IMR-90 (cell line): ENCODE measurements around the gene ZNF580. TPM values are rescaled to one million over a fixed set of nuclear protein-coding genes. Genes with fewer than 3 reads are reported as not detected.

Source experiments
- ATAC-seq: fragments of 200-7000 bp; cut with Tn5 transposase; 2 replicates; pipeline ENCODE4 v1.9.1; 2020; ENCODE audit warnings: low read depth, mild to moderate bottlenecking, moderate library complexity
- BruUV-seq: library from RNA; stranded (reverse); fragments of 400-500 nt; replicated peaks from 2 replicates; lab custom pipeline; 2021; lab: Mats Ljungman, UMichigan
- CTCF ChIA-PET: fragments of 300-600 bp; formaldehyde crosslinking; extraction: SDS; loops from one replicate; lab custom pipeline; 2021; ENCODE audit warnings: antibody characterized with exemption; lab: Yijun Ruan, JAX
- POLR2A ChIA-PET: fragments of 300-600 bp; sonication (Branson Sonifier 250); formaldehyde crosslinking; loops from one replicate; lab custom pipeline; 2022; ENCODE audit warnings: antibody characterized with exemption; ENCODE audit not compliant: unreplicated experiment; lab: Charles Lee
- DNase-seq: peaks from one replicate; pipeline ENCODE4 v3.0.0; 2013
- H2AFZ ChIP-seq: replicated peaks from 2 replicates; pipeline ENCODE3; 2013; ENCODE audit warnings: low read length, mild to moderate bottlenecking; ENCODE audit not compliant: poor library complexity
- H2AK5ac ChIP-seq: 2 replicates; pipeline ENCODE4 v1.6.1; 2013; ENCODE audit warnings: low read depth, low read length, inconsistent platforms
- H2AK9ac ChIP-seq: replicated peaks from 2 replicates; pipeline ENCODE3; 2013; ENCODE audit warnings: mild to moderate bottlenecking, low read depth, low read length, moderate library complexity; ENCODE audit not compliant: poor library complexity
- H2BK120ac ChIP-seq: 2 replicates; pipeline ENCODE4 v1.6.1; 2013; ENCODE audit warnings: low read depth, low read length, inconsistent platforms
- H2BK15ac ChIP-seq: 3 replicates; pipeline ENCODE4 v1.6.1; 2013; ENCODE audit warnings: low read depth, low read length, inconsistent platforms
- H2BK20ac ChIP-seq: 2 replicates; pipeline ENCODE4 v1.6.1; 2013; ENCODE audit warnings: low read depth, mild to moderate bottlenecking, inconsistent platforms, low read length, moderate library complexity
- H2BK5ac ChIP-seq: 2 replicates; pipeline ENCODE4 v1.6.1; 2013; ENCODE audit warnings: mild to moderate bottlenecking, low read depth, low read length, inconsistent platforms; ENCODE audit not compliant: poor library complexity, severe bottlenecking
- H3K14ac ChIP-seq: replicated peaks from 2 replicates; pipeline ENCODE4 v1.6.1; 2013; ENCODE audit warnings: low read depth, low read length, inconsistent platforms
- H3K18ac ChIP-seq: 2 replicates; pipeline ENCODE4 v1.6.1; 2013; ENCODE audit warnings: low read depth, low read length, control low read depth
- H3K23ac ChIP-seq: 2 replicates; pipeline ENCODE4 v1.6.1; 2013; ENCODE audit warnings: low read depth, low read length, inconsistent platforms
- H3K27ac ChIP-seq: 2 replicates; pipeline ENCODE4 v1.5.1; 2013; ENCODE audit warnings: mild to moderate bottlenecking, control low read depth, low read length; ENCODE audit not compliant: insufficient read depth
- H3K27me3 ChIP-seq: 2 replicates; pipeline ENCODE4 v1.6.1; 2013; ENCODE audit warnings: low read length; ENCODE audit not compliant: control insufficient read depth, insufficient read depth
- H3K36me3 ChIP-seq: 2 replicates; pipeline ENCODE4 v1.6.1; 2013; ENCODE audit warnings: low read length, mixed read lengths; ENCODE audit not compliant: control insufficient read depth, insufficient read depth
- H3K4ac ChIP-seq: 2 replicates; pipeline ENCODE4 v1.6.1; 2013; ENCODE audit warnings: low read depth, low read length, inconsistent platforms
- H3K4me1 ChIP-seq: 2 replicates; pipeline ENCODE4 v1.6.1; 2013; ENCODE audit warnings: low read length, mixed read lengths; ENCODE audit not compliant: control insufficient read depth, insufficient read depth
- H3K4me2 ChIP-seq: 2 replicates; pipeline ENCODE4 v1.6.1; 2013; ENCODE audit warnings: low read depth, mild to moderate bottlenecking, control low read depth, low read length, moderate library complexity
- H3K4me3 ChIP-seq: 2 replicates; pipeline ENCODE4 v1.5.1; 2013; ENCODE audit warnings: low read depth, mild to moderate bottlenecking, control low read depth, low read length, moderate library complexity; ENCODE audit not compliant: insufficient read depth
- H3K56ac ChIP-seq: 2 replicates; pipeline ENCODE4 v1.6.1; 2013; ENCODE audit warnings: low read length, inconsistent platforms; ENCODE audit not compliant: insufficient read depth; ENCODE audit errors: extremely low read depth
- H3K79me1 ChIP-seq, 2 experiments: 2 replicates each; pipeline ENCODE4 v1.6.1; 2013; ENCODE audit warnings: low read length in 2 of 2, inconsistent platforms in 1 of 2, low read depth in 1 of 2
- H3K9ac ChIP-seq: 2 replicates; pipeline ENCODE4 v1.6.1; 2013; ENCODE audit warnings: low read depth, low read length, control low read depth
- H3K9me1 ChIP-seq: 2 replicates; pipeline ENCODE4 v1.6.1; 2013; ENCODE audit warnings: low read length, inconsistent platforms; ENCODE audit not compliant: insufficient read depth
- H3K9me3 ChIP-seq: 2 replicates; pipeline ENCODE4 v1.6.1; 2013; ENCODE audit warnings: low read length; ENCODE audit not compliant: control insufficient read depth, insufficient read depth
- H4K20me1 ChIP-seq: 2 replicates; pipeline ENCODE4 v1.6.1; 2013; ENCODE audit warnings: low read length, inconsistent platforms; ENCODE audit not compliant: insufficient read depth
- H4K5ac ChIP-seq: 2 replicates; pipeline ENCODE4 v1.6.1; 2013; ENCODE audit warnings: mild to moderate bottlenecking, low read depth, low read length, control low read depth
- H4K8ac ChIP-seq, 2 experiments: 2 replicates each; pipeline ENCODE4 v1.6.1; 2013; ENCODE audit warnings: low read depth in 2 of 2, low read length in 2 of 2, control low read depth in 1 of 2, inconsistent platforms in 1 of 2
- H4K91ac ChIP-seq: 2 replicates; pipeline ENCODE4 v1.6.1; 2013; ENCODE audit warnings: low read depth, low read length, inconsistent platforms; ENCODE audit not compliant: insufficient read depth
- BHLHE40 ChIP-seq: fragments of 150-350 bp; IDR thresholded peaks from 2 replicates; pipeline ENCODE4 v1.6.1; 2016; ENCODE audit warnings: mild to moderate bottlenecking, low read depth, low read length
- CEBPB ChIP-seq: IDR thresholded peaks from 2 replicates; pipeline ENCODE4 v1.6.1; 2012; ENCODE audit warnings: low read depth, low read length, improper control_type of control experiment
- MAZ ChIP-seq: IDR thresholded peaks from 2 replicates; pipeline ENCODE4 v1.6.1; 2012; ENCODE audit warnings: low read depth, mild to moderate bottlenecking, low read length, improper control_type of control experiment, moderate library complexity, borderline replicate concordance
- RAD21 ChIP-seq: IDR thresholded peaks from 2 replicates; pipeline ENCODE4 v1.6.1; 2012; ENCODE audit warnings: low read length, improper control_type of control experiment
- SMC3 ChIP-seq: fragments of 150-350 bp; IDR thresholded peaks from 2 replicates; pipeline ENCODE4 v1.6.1; 2016; ENCODE audit warnings: low read depth, mild to moderate bottlenecking, antibody characterized with exemption, low read length, moderate library complexity
- whole genome bisulfite sequencing, 2 experiments: methylation state at CpG; one replicate each; pipeline versions ENCODE4 v1.1.5 to v1.1.7; 2013; ENCODE audit warnings: missing lambda C conversion rate in 2 of 2; ENCODE audit not compliant: insufficient read length in 1 of 2; ENCODE audit errors: extremely low coverage in 2 of 2; 5-methylcytosine and 5-hydroxymethylcytosine counted together
- dilution Hi-C: fragments of 300-500 bp; cut with HindIII; formaldehyde crosslinking; loops from one replicate; pipeline ENCODE4 v1.14.3; 2018; ENCODE audit warnings: low sequenced_read_pairs; ENCODE audit not compliant: unreplicated experiment
- in situ Hi-C: fragments of 300-500 bp; cut with MboI; formaldehyde crosslinking; loops from 3 replicates; pipeline ENCODE4 v1.14.3; 2019; ENCODE audit warnings: low sequenced_read_pairs, inconsistent platforms, mixed read lengths
- intact Hi-C: fragments of 100-400 bp; cut with micrococcal nuclease; formaldehyde crosslinking; loops from 2 replicates; pipeline ENCODE4 v1.10.0; 2022
- polyA plus RNA-seq, 3 experiments: library from polyadenylated mRNA; depleted of rRNA; stranded (reverse); fragments of >200 nt; gene quantifications; 2 replicates each; pipeline ENCODE4 v1.2.3, GENCODE V29; 2012; ENCODE audit warnings: low replicate concordance in 1 of 3
- total RNA-seq: library from RNA; depleted of rRNA; stranded (reverse); fragments of >200 nt; gene quantifications from 2 replicates; pipeline ENCODE4 v1.2.3, GENCODE V29; 2012
- TF ChIP-seq, protein P1 (sequence below): fragments of 150-350 bp; IDR thresholded peaks from 2 replicates; pipeline ENCODE4 v1.6.1; 2016; ENCODE audit warnings: low read depth, mild to moderate bottlenecking, low read length, moderate library complexity, borderline replicate concordance

The ZNF580 gene
- total and polyA plus RNA-seq, 2 of the 4 experiments (the other 2 are of a cell fraction) = 1.4 to 36.9 TPM

DNA sequence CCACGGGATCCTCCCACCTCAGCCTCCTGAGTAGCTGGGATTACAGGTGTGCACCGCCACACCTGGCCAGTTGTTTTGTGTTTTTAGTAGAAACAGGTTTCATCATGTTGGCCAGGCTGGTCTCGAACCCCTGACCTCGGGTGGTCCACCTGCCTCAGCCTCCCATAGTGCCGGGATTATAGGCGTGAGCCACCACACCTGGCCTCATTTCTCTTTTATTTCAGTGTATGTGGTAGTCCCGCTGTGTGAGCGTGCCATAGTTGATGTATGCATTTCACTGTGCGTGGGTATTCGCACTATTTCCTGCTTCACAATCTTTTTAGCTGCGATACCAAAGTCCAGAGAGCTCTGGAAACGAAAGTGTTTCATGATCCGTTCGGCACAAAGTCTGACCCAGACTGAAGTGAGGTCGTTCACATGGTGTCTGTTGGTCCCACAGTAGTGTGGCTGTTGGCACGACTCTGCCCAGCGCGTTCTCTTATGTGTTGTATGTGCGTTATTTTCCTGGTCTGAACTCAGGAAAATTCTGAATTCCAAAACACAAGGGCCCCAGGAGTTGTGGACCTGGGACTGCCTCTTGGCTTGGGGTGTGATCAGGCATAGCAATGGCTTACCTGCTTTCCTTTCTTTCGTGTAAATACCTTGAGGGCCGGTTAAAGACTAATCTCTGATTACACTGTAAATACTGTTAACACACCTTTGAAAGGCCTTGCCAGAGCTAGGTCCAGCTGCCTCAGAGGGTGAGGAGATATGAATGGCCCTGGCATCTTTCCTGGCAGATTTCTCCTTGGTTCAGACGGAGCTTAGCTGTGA lies 42.9 kb downstream of the ZNF580 start:
- Histone ChIP-seq H2AK5ac (no peak overlapping the region), H3K27me3 (no peaks in the 10 kb centered on the region), H3K36me3 (peaks cover 60% of the 10 kb centered on the region), H3K27ac (no peak overlapping the region), H2AFZ (no peak overlapping the region), H3K23ac (no peak overlapping the region), H4K5ac (no peak overlapping the region), H2BK15ac (no peak overlapping the region), H2AK9ac (no peak overlapping the region), H2BK20ac (no peak overlapping the region), H3K4me2 (no peak overlapping the region), H3K9me1 (peaks cover 11% of the 10 kb centered on the region; the same call in 1 of the 2 replicates), H4K8ac (no peak overlapping the region), H3K18ac (no peak overlapping the region), H3K9me3 (no peaks in the 10 kb centered on the region), H2BK5ac (no peak overlapping the region), H3K9ac (no peak overlapping the region), H4K20me1 (peaks cover 88% of the 10 kb centered on the region), H2BK120ac (no peak overlapping the region), H3K56ac (no peak overlapping the region), H3K79me1 (peaks cover 21 to 79% of the 10 kb centered on the region in 2 experiments), H3K4ac (no peak overlapping the region), H3K4me1 (peaks cover 5% of the 10 kb centered on the region), H3K4me3 (no peak overlapping the region), H4K91ac (no peak overlapping the region), H3K14ac (no peak overlapping the region)
- no peak for DNase-seq
- TF ChIP-seq, protein P1, sequence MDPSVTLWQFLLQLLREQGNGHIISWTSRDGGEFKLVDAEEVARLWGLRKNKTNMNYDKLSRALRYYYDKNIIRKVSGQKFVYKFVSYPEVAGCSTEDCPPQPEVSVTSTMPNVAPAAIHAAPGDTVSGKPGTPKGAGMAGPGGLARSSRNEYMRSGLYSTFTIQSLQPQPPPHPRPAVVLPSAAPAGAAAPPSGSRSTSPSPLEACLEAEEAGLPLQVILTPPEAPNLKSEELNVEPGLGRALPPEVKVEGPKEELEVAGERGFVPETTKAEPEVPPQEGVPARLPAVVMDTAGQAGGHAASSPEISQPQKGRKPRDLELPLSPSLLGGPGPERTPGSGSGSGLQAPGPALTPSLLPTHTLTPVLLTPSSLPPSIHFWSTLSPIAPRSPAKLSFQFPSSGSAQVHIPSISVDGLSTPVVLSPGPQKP = no peak
- TF ChIP-seq RAD21 (no peak), BHLHE40 (no peak), MAZ (no peak), SMC3 (no peak), CEBPB (no peak)
- ATAC-seq = no peak
- BruUV-seq = no TSS peak
- intact Hi-C loops = no loop called here
- WGBS, 2 experiments = 93% methylated on average over 3 of the region's 22 CpGs; no CpG with 5 or more reads in 1 of the 2 experiments
- ChIA-PET POLR2A (no interaction called here), CTCF (no interaction called here)
- in situ Hi-C loops = loop anchor here (25.0 kb wide), 1 partner anchor 454 kb away; the partner anchor contains the start of gene ZNF444
- dilution Hi-C loops = no loop called here
